K562 (cell line): ENCODE results near the gene S100A7A. TPM values are rescaled to one million over a fixed set of nuclear protein-coding genes. Genes with fewer than 3 reads are reported as not detected.

ENCODE experiments used
- CBX2 ChIP-seq: fragments of 200-600 bp; sonication (generic); IDR thresholded peaks from one replicate; pipeline ENCODE4 v1.6.1; 2012; ENCODE audit warnings: mild to moderate bottlenecking, low read length, inconsistent platforms; ENCODE audit not compliant: insufficient read depth, poor library complexity, severe bottlenecking
- MAFK ChIP-seq: IDR thresholded peaks from 2 replicates; pipeline ENCODE4 v1.6.1; 2011; ENCODE audit warnings: low read length, improper control_type of control experiment
- MXI1 ChIP-seq: IDR thresholded peaks from 2 replicates; pipeline ENCODE4 v1.6.1; 2011; ENCODE audit warnings: low read depth, mild to moderate bottlenecking, improper control_type of control experiment, low read length
- NFIX ChIP-seq: fragments of 250-450 bp; sonication (Bioruptor Pico); IDR thresholded peaks from 2 replicates; pipeline ENCODE4 v1.4.0; 2020; ENCODE audit warnings: low read depth, mild to moderate bottlenecking, moderate library complexity
- NUFIP1 ChIP-seq: fragments of 450-650 bp; IDR thresholded peaks from 2 replicates; pipeline ENCODE4 v1.6.1; 2018; ENCODE audit not compliant: partially characterized antibody
- PRDM10 ChIP-seq: fragments of 450-650 bp; IDR thresholded peaks from 2 replicates; pipeline ENCODE4 v1.6.1; 2018; ENCODE audit not compliant: partially characterized antibody
- SREBF2 ChIP-seq: sonication (generic); formaldehyde crosslinking; IDR thresholded peaks from 2 replicates; pipeline ENCODE4 v1.4.0; 2020; ENCODE audit warnings: mild to moderate bottlenecking, missing genetic modification reagents
- THAP12 ChIP-seq: fragments of 250-450 bp; sonication (Bioruptor Pico); IDR thresholded peaks from 2 replicates; pipeline ENCODE4 v1.9.0; 2021; ENCODE audit warnings: mild to moderate bottlenecking, inconsistent platforms
- TRIM28 ChIP-seq: fragments of 450-650 bp; IDR thresholded peaks from 2 replicates; pipeline ENCODE4 v1.6.1; 2017
- TSHZ1 ChIP-seq: fragments of 250-450 bp; sonication (Bioruptor Pico); IDR thresholded peaks from 2 replicates; pipeline ENCODE4 v1.4.0; 2020; ENCODE audit warnings: mild to moderate bottlenecking, moderate library complexity
- ZFX ChIP-seq: sonication (generic); formaldehyde crosslinking; IDR thresholded peaks from 2 replicates; pipeline ENCODE4 v1.8.0; 2022; ENCODE audit warnings: mild to moderate bottlenecking, missing genetic modification reagents, moderate library complexity
- ZKSCAN1 ChIP-seq: fragments of 150-350 bp; IDR thresholded peaks from 2 replicates; pipeline ENCODE4 v1.6.1; 2016; ENCODE audit warnings: low read depth, low read length
- ZNF696 ChIP-seq: fragments of 250-450 bp; sonication (Bioruptor Pico); conservative IDR thresholded peaks from 2 replicates; pipeline ENCODE4 v1.4.0; 2020; ENCODE audit warnings: mild to moderate bottlenecking, moderate library complexity
- polyA plus RNA-seq, 8 experiments: library from polyadenylated mRNA; depleted of rRNA in 4 of 8; stranded (reverse) in 5 of 8; unstranded in 3 of 8; fragments of >200 nt; fragmentation: Nextera tagmentation in 2 of 8; fragmentation: Illumina TruSeq in 1 of 8; extraction: Ambion mirVana in 2 of 8; extraction: Trizol in 1 of 8; gene quantifications; 2 replicates each; pipeline versions ENCODE4 v1.2.1 to v1.2.3, GENCODE V29; 2011 to 2014; ENCODE audit warnings: inconsistent platforms in 1 of 8, missing spikeins in 1 of 8
- total RNA-seq, 7 experiments: library from RNA; depleted of rRNA in 6 of 7; stranded (reverse); fragments of >200 nt in 6 of 7; fragmentation: Illumina TruSeq in 2 of 7; extraction: Trizol in 2 of 7; gene quantifications; 2 replicates each; pipeline versions ENCODE4 v1.2.1 to v1.2.3, GENCODE V29; 2011 to 2021; ENCODE audit warnings: low replicate concordance in 1 of 7
- TF ChIP-seq, protein P1 (sequence below): fragments of 450-650 bp; IDR thresholded peaks from 2 replicates; pipeline ENCODE4 v1.6.1; 2016; ENCODE audit warnings: missing biosample characterization, missing genetic modification characterization

The S100A7A gene
- total and polyA plus RNA-seq, 9 of the 15 experiments (the other 6 are each of a cell fraction or from before 2014, with no cell fraction given): not detected

- TF ChIP-seq, protein P1, sequence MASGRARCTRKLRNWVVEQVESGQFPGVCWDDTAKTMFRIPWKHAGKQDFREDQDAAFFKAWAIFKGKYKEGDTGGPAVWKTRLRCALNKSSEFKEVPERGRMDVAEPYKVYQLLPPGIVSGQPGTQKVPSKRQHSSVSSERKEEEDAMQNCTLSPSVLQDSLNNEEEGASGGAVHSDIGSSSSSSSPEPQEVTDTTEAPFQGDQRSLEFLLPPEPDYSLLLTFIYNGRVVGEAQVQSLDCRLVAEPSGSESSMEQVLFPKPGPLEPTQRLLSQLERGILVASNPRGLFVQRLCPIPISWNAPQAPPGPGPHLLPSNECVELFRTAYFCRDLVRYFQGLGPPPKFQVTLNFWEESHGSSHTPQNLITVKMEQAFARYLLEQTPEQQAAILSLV (tag): no peak
- TF ChIP-seq SREBF2 (CRISPR knock-in tag): no peak
- TF ChIP-seq MAFK: no peak
- TF ChIP-seq NFIX (CRISPR knock-in tag): no peak
- TF ChIP-seq CBX2: no peak
- no peak for TF ChIP-seq NUFIP1
- TF ChIP-seq PRDM10: peak; percentile 30
- no peak for TF ChIP-seq THAP12 (CRISPR knock-in tag)
- no peak for TF ChIP-seq TRIM28
- TF ChIP-seq TSHZ1 (CRISPR knock-in tag): no peak
- no peak for TF ChIP-seq ZFX (CRISPR knock-in tag)
- TF ChIP-seq ZKSCAN1: peak; percentile 94
- TF ChIP-seq MXI1: no peak; the same call in 1 of the 2 replicates
- no peak for TF ChIP-seq ZNF696 (CRISPR knock-in tag)
Observed at GRCh38 chr1:153432874-153433681, 16.8 kb downstream of the S100A7A start (continued).
